HFF-Myc (cell line): ENCODE measurements around the gene CHD3.
"Not testable (repeated sequence)": the region's sequence is repeated elsewhere in the genome, so short reads cannot be mapped to it uniquely, and the experiment has no call there.

Experiments
- DNase-seq: peaks from one replicate; pipeline ENCODE4 v3.0.0-alpha.2; 2011; ENCODE audit warnings: low read depth; ENCODE audit errors: extremely low read depth
- H3K4me3 ChIP-seq: replicated peaks from 2 replicates; pipeline ENCODE4 v1.5.1; 2011; ENCODE audit warnings: low read depth, mild to moderate bottlenecking, control low read depth, low read length
- CTCF ChIP-seq: IDR thresholded peaks from 2 replicates; pipeline ENCODE4 v1.5.1; 2012; ENCODE audit warnings: mild to moderate bottlenecking, low read depth, low read length, control low read depth; ENCODE audit errors: missing control alignments

Gene CHD3

DNA sequence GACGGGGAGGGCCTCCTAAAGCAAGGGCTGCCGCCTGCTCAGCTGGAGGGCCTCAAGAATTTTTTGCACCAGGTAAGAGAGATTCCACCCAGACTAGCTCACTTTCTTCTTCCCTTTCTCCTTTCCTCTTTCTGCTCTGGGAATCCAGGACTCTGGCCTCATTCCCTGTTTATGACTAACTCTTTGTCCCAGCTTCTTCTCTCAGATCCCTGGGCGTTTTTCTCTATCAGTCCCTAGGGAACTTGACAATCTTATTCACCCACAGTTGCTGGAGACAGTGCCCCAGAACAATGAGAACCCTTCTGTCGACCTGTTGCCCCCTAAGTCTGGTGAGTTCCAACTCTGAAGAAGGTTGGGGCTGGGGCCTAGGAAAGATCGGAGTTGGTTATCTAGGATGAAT is 59.1 kb downstream of the CHD3 start:
- TF ChIP-seq CTCF = no peak
- H3K4me3 ChIP-seq = no peak overlapping the region
- no peak for DNase-seq

DNA sequence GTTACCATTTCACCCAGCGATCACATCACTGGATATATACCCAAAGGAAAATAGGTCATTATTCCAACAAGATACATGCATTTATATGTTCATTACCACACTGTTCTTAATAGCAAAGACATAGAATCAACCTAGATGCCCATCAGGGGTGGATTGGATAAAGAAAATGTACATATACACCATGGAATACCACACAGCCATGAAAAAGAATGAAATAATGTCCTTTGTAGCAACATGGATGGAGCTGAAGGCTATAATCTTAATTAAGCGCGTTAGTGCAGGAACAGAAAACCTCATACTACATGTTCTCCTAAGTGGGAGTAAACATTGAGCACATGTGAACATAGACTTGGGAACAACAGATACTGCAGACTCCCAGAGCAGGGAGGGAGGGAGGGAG is 62.0 kb downstream of the CHD3 start:
- TF ChIP-seq CTCF = no peak
- DNase-seq = no peak
- no peak overlapping the region for H3K4me3 ChIP-seq

GRCh38 chr17:7951143-7951792 is 62.7 kb downstream of the CHD3 start:
- no peak for TF ChIP-seq CTCF
- H3K4me3 ChIP-seq = no peak overlapping the region
- DNase-seq = no peak

DNA sequence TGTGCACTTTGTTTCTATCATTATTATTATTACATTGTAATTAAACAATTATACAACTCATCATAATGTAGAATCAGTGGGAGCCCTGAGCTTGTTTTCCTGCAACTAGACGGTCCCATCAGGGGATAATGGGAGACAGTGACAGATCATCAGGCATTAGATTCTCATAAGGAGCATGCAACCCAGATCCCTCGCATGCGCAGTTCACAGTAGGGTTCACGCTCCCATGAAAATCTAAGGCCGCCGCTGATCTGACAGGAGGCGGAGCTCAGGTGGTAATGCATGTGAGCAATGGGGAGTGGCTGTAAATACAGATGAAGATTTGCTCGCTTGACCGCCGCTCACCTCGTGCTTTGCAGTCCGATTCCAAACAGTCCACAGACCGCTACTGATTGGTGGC is 64.7 kb downstream of the CHD3 start:
- not testable (repeated sequence) for DNase-seq, H3K4me3 ChIP-seq

- no peak for TF ChIP-seq CTCF
- no peak overlapping the region for H3K4me3 ChIP-seq
- no peak for DNase-seq
Measured at GRCh38 chr17:7955414-7956227, 67.0 kb downstream of the CHD3 start.

DNA sequence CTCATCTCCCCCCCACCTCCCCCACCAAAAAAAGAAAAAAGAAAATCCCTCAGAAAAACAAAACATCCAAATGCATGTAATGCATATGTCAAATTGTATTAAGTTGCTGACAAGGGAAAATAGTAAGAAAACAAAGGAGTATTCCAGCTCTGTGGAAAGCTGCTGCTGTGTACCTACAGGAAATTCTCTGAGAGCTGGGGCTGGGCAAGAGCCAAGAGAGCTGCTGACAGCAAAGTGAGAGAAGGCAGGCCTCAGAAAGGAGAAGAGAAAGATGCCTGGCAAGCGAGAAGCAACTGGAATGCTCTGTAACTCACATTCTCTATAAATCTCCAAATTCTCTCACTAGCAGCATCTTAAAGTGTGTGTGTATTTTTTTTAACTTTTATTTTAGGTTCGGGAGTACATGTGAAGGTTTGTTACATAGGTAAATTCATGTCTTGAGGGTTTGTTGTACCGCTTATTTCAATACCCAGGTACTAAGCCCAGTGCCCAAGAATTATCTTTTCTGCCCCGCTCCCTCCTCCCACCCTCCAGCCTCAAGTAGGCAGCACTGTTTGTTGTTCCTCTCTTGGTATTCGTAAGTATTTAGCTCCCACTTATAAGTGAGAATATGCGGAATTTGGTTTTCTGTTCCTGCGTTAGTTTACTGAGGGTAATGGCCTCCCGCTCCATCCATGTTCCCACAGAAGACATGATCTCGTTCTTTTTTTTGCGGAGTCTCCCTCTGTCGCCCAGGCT is 67.8 kb downstream of the CHD3 start:
- H3K4me3 ChIP-seq = no peak overlapping the region
- no peak for DNase-seq
- no peak for TF ChIP-seq CTCF

- H3K4me3 ChIP-seq = no peak overlapping the region
- DNase-seq = no peak
- no peak for TF ChIP-seq CTCF
Measured at GRCh38 chr17:7959503-7960253, 71.1 kb downstream of the CHD3 start.
